GM10847 (cell line): ENCODE results near the gene ZNF133.

Experiments
- POLR2A ChIP-seq: IDR thresholded peaks from 2 replicates; pipeline ENCODE4 v1.6.1; 2011; ENCODE audit not compliant: insufficient read length; ENCODE audit errors: extremely low read depth

ZNF133 gene

DNA sequence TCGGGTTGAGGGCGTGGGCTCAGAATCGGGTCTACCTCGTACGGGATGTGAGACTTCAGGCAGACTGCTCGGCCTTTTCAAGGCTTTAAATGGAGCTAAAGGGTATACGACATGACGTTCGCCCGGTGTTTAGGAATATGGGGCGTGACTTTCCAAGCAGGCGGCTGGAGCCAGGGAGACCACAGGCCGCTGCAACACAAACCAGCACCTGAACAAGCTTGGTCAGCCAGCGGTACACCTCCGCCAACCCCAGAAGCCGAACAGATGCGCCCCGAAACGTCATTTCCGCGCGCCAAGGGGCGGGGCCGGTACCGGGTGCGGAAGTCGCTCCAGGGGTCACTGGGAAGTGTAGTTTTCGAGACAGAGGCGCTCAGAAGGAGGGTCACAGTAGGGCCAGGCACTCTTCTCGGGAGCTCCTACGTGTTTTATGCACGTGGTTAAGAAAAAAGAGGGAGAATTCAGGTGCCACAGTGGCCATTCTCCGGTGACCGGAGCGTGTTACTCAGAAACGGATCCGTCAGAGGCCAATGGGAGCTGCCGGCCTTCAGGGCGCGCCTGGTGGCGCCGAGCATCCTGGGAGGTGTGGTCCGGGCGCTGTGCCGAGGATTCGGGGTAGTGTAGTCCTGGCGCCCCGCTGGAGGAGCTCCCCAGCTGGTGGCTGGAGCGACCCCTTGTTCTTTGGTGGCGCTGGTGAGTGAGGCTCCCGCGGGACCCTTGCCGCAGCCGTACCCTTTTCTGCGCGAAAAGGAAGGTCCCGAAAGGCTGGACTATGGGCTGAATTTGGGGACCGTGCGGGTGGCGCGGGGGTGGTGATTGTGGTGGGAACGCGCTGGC is at the start of gene ZNF133:
ZNF133 (plus strand) TSS at position 613 of the 834 bp plus-strand sequence. CDS start 17,160 bp downstream, outside the sequence.
- peak; percentile 96 for TF ChIP-seq POLR2A

DNA sequence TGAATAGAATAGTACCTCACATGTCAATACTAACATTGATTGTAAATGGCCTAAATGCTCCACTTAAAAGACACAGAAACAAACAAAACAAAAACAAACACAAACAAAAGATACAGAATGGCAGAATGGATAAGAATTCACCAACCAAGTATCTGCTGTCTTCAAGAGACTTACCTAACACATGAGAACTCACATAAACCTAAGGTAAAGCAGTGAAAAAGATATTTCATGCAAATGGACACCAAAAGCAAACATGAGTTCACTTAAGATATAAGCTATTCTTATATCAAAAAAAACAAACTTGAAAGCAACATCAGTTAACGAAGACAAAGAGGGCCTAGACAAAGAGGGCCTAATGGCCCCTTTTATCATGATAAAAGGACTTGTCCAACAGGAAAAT is 47.3 kb upstream of the ZNF133 start:
- TF ChIP-seq POLR2A, result no peak

GRCh38 chr20:18243802-18244201 is 44.5 kb upstream of the ZNF133 start:
- no peak for TF ChIP-seq POLR2A

GRCh38 chr20:18250217-18250616 is 38.1 kb upstream of the ZNF133 start:
- TF ChIP-seq POLR2A, result no peak

DNA sequence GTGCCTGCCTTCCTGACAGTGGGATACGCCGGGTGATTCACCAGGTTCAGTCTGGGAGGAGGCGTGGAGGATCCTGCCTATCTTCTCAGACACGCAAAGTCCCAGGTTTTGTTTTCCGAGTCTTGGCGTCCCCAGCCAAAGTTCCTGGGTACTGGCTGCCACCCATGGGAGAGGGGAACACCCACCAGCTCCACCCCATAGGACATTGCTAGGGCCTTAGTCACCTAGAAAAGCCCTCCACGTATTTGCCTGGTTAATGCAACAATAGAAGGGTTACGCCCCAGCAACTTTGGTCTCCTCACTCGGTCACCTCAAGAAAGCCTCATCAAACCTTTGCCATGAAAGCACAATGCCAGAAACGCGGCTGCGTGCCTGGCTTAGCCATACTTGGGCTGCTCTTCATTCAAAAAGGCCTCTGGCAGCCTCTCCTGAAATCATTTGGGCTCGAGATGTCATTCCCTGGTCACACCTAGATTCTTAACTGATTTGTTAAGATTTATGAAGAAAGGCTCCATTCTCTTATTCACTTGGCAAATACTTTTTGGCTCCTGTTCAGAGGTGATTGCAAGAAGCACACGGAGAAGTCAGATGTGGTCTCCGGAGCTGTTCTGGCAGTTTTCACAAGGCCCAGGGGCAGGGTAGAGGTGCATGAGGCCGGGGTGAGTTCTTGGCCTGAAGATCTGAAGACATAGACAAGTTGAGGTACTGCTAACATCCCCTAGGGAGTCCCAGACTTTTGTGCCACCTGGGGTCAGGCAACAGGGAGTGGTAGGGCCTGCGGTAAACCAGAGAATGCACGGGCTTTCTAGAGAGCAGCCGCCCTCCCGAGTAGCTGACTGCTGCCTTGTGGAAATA is 35.5 kb upstream of the ZNF133 start:
- no peak for TF ChIP-seq POLR2A

DNA sequence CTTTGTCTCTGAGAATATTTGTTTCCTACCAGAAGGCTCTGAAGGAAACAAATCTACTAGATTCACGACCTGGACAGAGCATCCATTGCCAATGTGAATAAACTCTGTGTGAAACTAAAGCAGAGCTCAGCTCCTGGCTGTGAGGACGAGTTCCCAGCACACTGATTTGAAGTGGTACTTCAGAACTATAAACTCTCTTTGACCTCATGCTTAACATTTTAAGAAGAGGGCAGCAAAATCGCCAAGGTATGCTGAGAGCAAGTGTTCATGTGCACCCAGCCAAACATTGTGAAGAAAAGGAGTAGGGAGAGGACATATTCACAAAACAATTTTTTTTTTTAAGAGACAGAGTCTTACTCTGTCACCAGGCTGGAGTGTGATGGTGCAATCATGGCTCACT is 33.7 kb upstream of the ZNF133 start:
- TF ChIP-seq POLR2A, result no peak

GRCh38 chr20:18255526-18255925 is 32.8 kb upstream of the ZNF133 start:
- no peak for TF ChIP-seq POLR2A

- no peak for TF ChIP-seq POLR2A
Measured at GRCh38 chr20:18256440-18257090, 31.8 kb upstream of the ZNF133 start.

DNA sequence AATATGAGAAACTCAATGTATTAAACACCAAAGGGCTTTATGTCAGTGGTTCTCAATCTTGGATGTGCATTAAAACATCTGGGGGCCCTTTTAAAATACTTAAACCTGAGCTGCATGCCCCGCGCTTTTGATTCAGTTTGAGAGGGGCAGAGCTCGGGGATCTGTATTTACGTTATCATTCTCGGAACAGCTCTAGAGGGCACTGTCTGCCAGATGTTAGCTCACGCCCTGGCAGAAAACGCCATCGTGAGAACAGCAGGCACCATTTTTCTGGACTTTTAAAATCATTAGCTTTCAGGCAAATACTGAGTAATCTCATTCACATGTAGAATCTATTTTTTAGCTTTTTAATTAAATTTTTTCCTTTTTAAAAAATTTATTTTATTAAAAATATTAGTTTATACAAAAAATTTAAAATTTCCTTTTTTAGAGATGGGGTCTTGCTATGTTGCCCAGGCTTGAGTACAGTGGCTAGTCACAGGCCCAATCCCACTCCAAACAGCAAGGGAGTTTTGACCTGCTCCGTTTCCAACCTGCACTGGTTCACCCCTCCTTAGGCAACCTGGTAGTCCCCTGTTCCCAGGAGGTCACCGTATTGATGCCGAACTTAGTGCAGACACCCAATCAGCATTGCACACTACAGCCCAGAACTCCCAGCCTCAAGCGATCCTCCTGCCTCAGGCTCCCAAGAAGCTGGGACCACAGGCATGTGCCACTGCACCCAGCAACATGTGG is 30.0 kb upstream of the ZNF133 start:
- TF ChIP-seq POLR2A, result no peak

GRCh38 chr20:18259730-18260129 is 28.6 kb upstream of the ZNF133 start:
- no peak for TF ChIP-seq POLR2A

GRCh38 chr20:18263723-18264122 is 24.6 kb upstream of the ZNF133 start:
- no peak for TF ChIP-seq POLR2A

- no peak for TF ChIP-seq POLR2A
Measured at GRCh38 chr20:18265441-18265840, 22.9 kb upstream of the ZNF133 start.

DNA sequence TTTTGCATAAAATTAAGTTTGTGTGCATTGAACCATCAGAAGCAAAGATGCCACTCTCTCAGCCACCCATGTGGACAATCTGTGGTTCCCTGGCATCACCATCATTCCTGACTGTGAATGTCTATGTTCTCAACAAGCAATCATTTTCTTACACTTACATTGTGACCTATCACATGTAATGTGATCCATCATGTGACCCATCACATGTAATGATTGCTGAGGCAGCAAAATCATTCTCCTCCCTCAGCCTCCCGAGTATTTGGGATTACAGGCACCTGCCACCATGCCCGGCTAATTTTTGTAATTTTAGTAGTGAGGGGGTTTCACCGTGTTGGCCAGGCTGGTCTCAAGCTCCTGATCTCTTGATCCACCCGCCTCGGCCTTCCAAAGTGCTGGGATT is 22.0 kb upstream of the ZNF133 start:
- no peak for TF ChIP-seq POLR2A

- TF ChIP-seq POLR2A, result no peak
Measured at GRCh38 chr20:18267815-18268214, 20.5 kb upstream of the ZNF133 start.

GRCh38 chr20:18271160-18271559 is 17.2 kb upstream of the ZNF133 start:
- TF ChIP-seq POLR2A, result no peak

GRCh38 chr20:18272451-18272850 is 15.9 kb upstream of the ZNF133 start:
- no peak for TF ChIP-seq POLR2A

GRCh38 chr20:18273738-18274137 is 14.6 kb upstream of the ZNF133 start:
- TF ChIP-seq POLR2A, result no peak
